Testis (tissue), 3 donors: ENCODE data around the gene GPD1L. TPM values are rescaled to one million over a fixed set of nuclear protein-coding genes. Genes with fewer than 3 reads are reported as not detected.
"Not testable (repeated sequence)": the region's sequence is repeated elsewhere in the genome, so short reads cannot be mapped to it uniquely, and the experiment has no call there.

Experiments used
- DNase-seq: peaks from one replicate; pipeline ENCODE4 v3.0.0-alpha.2; 2019
- H3K27ac ChIP-seq, 2 donors: fragments of 200-600 bp; sonication (generic); one replicate each; pipeline ENCODE4 v1.5.1; 2019
- H3K27me3 ChIP-seq: fragments of 200-600 bp; sonication (generic); one replicate; pipeline ENCODE4 v1.5.1; 2019
- H3K36me3 ChIP-seq: fragments of 200-600 bp; sonication (generic); one replicate; pipeline ENCODE4 v1.5.1; 2017; ENCODE audit warnings: low read depth; ENCODE audit errors: missing control alignments
- H3K4me1 ChIP-seq: fragments of 200-600 bp; sonication (generic); one replicate; pipeline ENCODE4 v1.5.1; 2019
- H3K4me3 ChIP-seq, 2 donors: fragments of 200-600 bp; sonication (generic); one replicate each; pipeline ENCODE4 v1.5.1; 2017 to 2019
- H3K9me3 ChIP-seq: fragments of 200-600 bp; sonication (generic); one replicate; pipeline ENCODE4 v1.5.1; 2017
- POLR2A ChIP-seq: fragments of 450-650 bp; IDR thresholded peaks from one replicate; pipeline ENCODE4 v1.6.1; 2017; ENCODE audit warnings: antibody characterized with exemption, mild to moderate bottlenecking, moderate library complexity
- WGBS, 2 donors: methylation state at CpG; one replicate each; pipeline ENCODE4 v1.1.5; 2018; 5-methylcytosine and 5-hydroxymethylcytosine counted together
- intact Hi-C: fragments of 100-400 bp; cut with DNase I; formaldehyde crosslinking; loops from one replicate; pipeline ENCODE4 v1.15.1; 2023; ENCODE audit warnings: low total_unique reads
- polyA plus RNA-seq: library from polyadenylated mRNA; stranded (reverse); fragments of 350-450 nt; fragmentation: Illumina TruSeq; extraction: RNeasy Lipid Tissue Mini Kit (QIAGEN cat#74804); gene quantifications from one replicate; pipeline ENCODE4 v1.2.3, GENCODE V29; 2014; ENCODE audit warnings: low read depth, low replicate concordance; ENCODE audit not compliant: insufficient read depth
- total RNA-seq, 2 donors: library from RNA; depleted of rRNA; stranded (reverse); fragments of >200 nt; gene quantifications; one replicate each; pipeline ENCODE4 v1.2.3, GENCODE V29; 2016
- TF ChIP-seq, protein P1 (sequence below), 3 experiments: fragments of 450-650 bp in 2 of 3; fragments of 200-600 bp in 1 of 3; sonication (generic) in 1 of 3; IDR thresholded peaks; one replicate each; pipeline ENCODE4 v1.5.1; 2016 to 2019; ENCODE audit warnings: antibody characterized with exemption in 3 of 3, mild to moderate bottlenecking in 2 of 3, moderate library complexity in 1 of 3

GPD1L gene
- total and polyA plus RNA-seq, 3 donors from 2014 or later = 13.4 to 18.4 (median 15.4) TPM

DNA sequence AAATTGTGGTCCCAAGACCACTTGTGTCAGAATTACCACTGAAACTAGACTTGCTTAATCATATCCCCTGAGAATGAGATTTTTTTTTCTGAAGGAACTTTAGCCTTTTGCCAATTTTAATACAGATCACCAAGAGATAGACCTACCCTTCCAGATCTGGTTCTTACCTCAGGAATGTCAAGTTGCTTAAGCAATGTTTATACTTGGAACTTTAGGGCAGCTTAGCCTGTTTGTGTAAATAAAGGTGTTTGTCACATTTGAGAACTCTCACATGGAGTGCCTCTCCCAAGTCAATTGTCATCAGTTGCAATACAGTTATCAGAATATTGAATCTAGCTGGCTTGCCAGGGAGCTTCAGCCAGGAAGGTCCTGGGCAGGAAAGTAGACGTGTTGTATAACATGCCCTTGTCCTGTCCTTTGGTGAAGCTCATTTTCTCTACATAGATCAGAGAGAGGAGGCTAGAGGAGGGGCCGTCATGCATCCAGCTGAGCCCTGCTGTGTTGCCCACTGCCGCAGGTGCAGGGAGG, 3.9 kb downstream of the GPD1L start:
- TF ChIP-seq POLR2A = no peak
- DNase-seq = no peak
- WGBS, 2 donors = 92 to 97% methylated on average over 3 of the region's 3 CpGs
- intact Hi-C loops = no loop called here
- Histone ChIP-seq H3K27ac (no peak overlapping the region), H3K4me3 (no peak overlapping the region), H3K27me3 (no peaks in the 10 kb centered on the region), H3K36me3 (no peaks in the 10 kb centered on the region), H3K9me3 (no peaks in the 10 kb centered on the region), H3K4me1 (peaks cover 6% of the 10 kb centered on the region)

DNA sequence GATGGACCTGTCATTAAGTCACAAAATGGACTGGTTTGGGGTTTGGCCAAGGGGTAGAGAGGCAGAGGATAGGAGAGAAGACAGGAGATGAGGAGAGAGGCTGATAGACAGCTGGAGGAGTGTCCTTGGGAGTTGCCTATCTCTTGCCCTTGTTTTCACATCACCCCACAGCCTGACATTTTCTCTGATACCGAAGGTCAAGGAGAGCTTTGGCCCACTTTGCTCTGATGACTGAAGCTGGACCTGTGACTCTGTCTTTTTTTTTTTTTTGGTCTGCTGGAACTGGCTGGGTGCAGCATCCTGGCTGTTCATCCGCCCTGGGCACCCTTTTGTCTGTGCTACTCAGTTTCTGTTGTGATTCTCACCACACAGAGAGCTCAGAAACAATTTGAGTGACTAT, 5.1 kb downstream of the GPD1L start:
- no peak overlapping the region for H3K4me3 ChIP-seq
- H3K27ac ChIP-seq = no peak overlapping the region
- no peaks in the 10 kb centered on the region for H3K27me3 ChIP-seq
- DNase-seq = no peak
- WGBS, 2 donors = 75 to 79% methylated on average over 2 of the region's 2 CpGs
- TF ChIP-seq, protein P1, sequence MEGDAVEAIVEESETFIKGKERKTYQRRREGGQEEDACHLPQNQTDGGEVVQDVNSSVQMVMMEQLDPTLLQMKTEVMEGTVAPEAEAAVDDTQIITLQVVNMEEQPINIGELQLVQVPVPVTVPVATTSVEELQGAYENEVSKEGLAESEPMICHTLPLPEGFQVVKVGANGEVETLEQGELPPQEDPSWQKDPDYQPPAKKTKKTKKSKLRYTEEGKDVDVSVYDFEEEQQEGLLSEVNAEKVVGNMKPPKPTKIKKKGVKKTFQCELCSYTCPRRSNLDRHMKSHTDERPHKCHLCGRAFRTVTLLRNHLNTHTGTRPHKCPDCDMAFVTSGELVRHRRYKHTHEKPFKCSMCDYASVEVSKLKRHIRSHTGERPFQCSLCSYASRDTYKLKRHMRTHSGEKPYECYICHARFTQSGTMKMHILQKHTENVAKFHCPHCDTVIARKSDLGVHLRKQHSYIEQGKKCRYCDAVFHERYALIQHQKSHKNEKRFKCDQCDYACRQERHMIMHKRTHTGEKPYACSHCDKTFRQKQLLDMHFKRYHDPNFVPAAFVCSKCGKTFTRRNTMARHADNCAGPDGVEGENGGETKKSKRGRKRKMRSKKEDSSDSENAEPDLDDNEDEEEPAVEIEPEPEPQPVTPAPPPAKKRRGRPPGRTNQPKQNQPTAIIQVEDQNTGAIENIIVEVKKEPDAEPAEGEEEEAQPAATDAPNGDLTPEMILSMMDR (IDR thresholded peaks at IDR 0.05) = no peak
- TF ChIP-seq POLR2A = no peak
- no peaks in the 10 kb centered on the region for H3K36me3 ChIP-seq
- H3K4me1 ChIP-seq = peaks cover 6% of the 10 kb centered on the region
- H3K9me3 ChIP-seq = no peaks in the 10 kb centered on the region
- intact Hi-C loops = no loop called here

DNA sequence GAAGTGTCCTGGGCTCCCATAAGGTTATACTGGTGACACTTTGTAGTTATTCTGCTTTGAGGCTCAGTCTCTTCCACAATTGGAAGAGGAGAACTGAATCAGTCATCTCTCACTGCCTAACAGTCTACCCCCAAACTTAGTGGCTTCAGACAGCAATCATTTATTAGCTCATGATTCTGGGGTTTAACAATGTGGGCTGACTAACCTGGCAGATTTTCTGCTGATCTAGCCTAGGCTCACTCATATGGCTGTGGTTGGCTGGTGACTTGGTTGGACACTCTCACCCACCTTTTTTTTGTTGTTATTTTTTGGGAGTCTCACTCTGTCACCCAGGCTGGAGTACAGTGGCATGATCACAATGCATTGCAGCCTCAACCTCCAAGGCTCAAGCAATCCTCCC, 7.1 kb downstream of the GPD1L start:
- no peak for DNase-seq
- TF ChIP-seq, protein P1 (IDR thresholded peaks at IDR 0.05) = no peak
- TF ChIP-seq POLR2A = no peak
- Histone ChIP-seq H3K27ac (no peak overlapping the region), H3K4me3 (no peak overlapping the region), H3K4me1 (peaks cover 5% of the 10 kb centered on the region), H3K9me3 (no peaks in the 10 kb centered on the region), H3K27me3 (no peaks in the 10 kb centered on the region), H3K36me3 (no peaks in the 10 kb centered on the region)
- intact Hi-C loops = no loop called here

DNA sequence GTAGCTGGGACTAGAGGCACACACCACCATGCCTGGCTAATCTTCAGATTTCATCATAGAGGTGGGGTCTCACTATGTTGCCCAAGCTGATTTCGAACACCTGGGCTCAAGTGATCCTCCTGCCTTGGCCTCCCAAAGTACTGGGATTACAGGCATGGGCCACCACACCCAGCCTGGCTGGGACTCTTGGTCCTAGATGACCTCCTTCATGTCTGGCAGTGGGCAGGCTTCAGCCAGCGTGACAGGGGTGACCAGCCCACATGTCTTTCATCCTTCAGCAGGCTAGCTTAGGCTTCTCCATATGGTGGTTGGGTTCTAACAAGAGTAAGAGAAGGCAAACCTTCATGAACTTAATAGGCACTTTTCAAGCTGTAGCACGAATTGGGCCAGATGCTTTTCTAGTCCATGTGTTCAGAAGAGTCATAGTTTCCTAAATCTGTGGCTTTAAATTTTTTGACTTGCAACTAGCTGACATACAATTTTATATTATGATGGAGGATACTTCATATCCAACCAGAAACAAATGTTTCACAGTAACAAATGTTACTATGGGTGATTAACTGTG, 7.6 kb downstream of the GPD1L start:
- Histone ChIP-seq H3K36me3 (no peaks in the 10 kb centered on the region), H3K4me3 (no peak overlapping the region), H3K27ac (no peak overlapping the region), H3K4me1 (peaks cover under 1% of the 10 kb centered on the region), H3K9me3 (no peaks in the 10 kb centered on the region), H3K27me3 (no peaks in the 10 kb centered on the region)
- DNase-seq = no peak
- TF ChIP-seq POLR2A = no peak
- TF ChIP-seq, protein P1 (IDR thresholded peaks at IDR 0.05) = no peak
- intact Hi-C loops = no loop called here
- WGBS, 2 donors = 92 to 96% methylated on average over 3 of the region's 3 CpGs

DNA sequence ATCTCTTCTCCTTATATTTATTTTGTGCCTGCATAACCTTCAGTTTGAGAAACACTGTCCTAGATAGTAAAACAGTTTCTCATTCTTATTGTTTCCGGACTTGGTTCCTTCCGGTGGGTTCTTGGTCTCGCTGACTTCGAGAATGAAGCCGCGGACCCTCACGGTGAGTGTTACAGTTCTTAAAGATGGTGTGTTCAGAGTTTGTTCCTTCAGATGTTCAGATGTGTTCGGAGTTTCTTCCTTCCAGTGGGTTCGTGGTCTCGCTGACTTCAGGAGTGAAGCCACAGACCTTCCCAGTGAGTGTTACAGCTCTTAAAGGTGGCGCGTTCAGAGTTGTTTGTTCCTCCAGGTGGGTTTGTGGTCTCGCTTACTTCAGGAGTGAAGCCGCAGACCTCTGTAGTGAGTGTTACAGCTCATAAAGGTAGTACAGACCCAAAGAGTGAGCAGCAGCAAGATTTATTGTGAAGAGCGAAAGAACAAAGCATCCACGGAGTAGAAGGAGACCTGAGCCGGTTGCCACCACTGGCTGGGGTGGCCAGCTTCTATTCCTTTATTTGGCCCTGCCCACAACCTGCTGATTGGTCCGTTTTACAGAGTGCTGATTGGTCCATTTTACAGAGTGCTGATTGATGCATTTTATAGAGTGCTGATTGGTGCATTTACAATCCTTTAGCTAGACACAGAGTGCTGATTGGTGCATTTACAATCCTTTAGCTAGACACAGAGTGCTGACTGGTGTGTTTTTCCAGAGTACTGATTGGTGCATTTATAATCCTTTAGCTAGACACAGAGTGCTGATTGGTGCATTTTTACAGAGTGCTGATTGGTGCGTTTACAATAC, 8.3 kb downstream of the GPD1L start:
- WGBS, 2 donors = 87 to 89% methylated on average over 19 of the region's 19 CpGs
- H3K9me3 ChIP-seq, DNase-seq, H3K4me3 ChIP-seq, intact Hi-C loops, H3K27ac ChIP-seq, H3K36me3 ChIP-seq, H3K27me3 ChIP-seq, H3K4me1 ChIP-seq: not testable (repeated sequence)
